HG02610 (cell line): ENCODE measurements around the gene ELL2.
"Not testable (repeated sequence)": the region's sequence is repeated elsewhere in the genome, so short reads cannot be mapped to it uniquely, and the experiment has no call there.

Experiments used
- ATAC-seq: cut with Tn5 transposase; IDR thresholded peaks from one replicate; pipeline ENCODE4 v1.9.1; 2021; ENCODE audit warnings: mild to moderate bottlenecking, moderate library complexity; ENCODE audit not compliant: unreplicated experiment

Gene ELL2

DNA sequence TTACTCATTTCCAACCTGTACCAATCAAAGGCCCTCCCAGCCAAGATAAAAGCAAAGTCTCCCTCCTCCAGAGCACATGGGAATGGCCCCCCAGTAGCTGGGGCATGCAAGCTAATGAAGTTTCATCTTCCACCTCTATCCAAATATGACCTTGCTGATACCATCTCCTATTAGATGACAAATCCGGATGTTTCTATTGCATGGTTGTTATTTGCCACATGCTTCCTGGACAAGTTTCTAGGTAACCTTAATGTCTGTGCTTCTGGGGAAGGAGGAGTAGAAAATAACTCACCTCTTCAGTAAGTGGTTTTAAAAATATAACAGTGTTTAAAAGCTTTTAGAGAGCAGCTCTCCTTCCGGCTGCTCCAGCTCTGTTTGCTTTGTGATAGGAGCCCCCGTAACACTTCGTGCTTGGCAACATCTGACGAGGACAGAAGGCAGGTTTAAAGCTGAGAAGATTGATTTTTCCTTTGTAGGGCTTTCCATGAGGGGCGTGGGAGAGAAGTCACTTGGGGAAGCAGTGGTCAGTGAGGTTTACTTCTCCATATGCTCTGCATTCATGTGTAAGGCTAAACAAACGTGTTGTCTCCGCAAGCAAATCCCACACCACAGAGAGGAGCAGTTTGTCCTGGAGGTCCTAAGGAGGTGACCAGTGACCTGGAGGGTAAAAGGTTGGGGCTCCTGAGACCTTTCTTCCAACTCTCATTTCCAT, 98.8 kb downstream of the ELL2 start:
- no peak for ATAC-seq

DNA sequence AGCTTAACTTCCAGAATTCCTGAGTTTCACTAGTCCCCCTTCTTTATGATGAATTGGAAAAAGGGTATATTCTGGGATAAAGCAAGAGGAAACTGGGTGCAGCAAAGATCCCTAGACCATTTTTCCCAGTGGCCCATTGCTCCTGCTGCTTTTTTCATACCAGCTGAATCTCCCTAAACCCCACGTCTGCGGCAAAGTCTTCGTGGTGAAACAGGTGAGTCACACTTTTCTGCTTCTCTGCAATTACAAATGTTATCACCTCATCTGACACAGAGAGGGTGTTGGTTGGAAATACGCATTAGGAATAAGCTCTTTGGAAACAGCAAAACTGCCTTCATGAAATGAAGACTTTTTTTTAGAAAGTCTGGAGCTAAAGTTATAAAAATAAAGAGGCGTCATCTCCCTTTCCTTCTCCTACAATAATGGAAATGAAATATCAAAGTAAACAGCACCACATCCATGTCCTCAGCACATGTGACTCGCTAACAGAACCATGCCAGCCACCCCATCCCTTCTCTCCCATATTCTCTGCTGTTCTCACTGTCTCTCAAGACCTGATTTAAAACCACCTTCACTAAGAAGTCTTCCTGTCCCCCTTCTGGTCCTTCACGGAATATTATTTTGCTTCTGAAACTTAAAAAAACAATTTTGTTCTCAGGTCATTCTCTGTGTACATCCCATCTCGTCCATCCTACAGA, 99.6 kb downstream of the ELL2 start:
- ATAC-seq, result no peak

DNA sequence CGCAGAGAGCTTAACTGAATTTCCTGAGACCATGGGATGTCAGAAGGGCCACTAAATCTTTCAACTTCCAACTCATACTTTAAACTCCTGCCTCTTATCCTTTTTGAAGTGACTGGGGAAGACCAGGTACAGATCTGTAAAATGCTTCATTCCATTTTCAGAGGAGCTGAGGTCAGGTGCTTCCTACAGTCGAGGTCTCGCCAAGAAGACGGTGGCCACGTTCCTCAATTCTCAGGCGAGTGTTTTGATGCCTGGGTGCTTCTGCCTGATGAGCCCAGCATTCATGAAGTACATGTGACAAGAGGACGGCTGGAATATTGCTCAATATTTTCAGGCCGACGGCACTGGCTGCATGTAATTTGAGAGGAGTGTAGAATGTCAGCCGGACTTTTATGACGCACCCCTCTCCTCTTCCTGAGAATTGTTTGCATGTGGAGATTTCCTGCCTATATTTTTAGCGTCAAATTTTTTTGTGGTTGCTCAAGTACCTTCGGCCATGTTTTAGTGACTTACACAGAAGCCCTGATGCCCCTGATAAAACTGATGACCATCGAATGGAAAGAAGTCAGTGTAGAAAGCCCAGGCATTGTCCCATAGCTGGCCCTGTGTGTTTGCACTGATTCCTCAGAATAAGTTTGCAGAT, 100.3 kb downstream of the ELL2 start:
- ATAC-seq, result no peak

DNA sequence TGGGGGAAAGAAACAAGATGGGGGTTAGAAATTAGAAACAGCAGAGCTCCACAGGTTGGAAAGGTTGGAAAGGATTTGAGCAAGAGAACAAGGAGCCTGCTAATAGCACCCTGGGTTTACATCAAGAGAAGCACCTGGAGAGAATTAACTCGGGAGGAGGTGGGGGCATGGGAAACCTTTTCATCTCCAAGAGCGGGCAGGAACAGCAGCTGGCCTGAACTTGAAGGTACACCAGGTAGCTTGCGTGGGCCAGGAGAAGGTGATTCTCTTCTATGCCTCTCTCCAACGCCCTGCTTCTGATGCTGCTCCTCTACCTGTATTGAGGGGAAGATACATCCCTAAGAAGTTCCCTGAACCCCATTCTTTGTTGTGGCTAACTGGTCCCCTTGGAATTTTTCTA, 102.0 kb downstream of the ELL2 start:
- ATAC-seq, result no peak

DNA sequence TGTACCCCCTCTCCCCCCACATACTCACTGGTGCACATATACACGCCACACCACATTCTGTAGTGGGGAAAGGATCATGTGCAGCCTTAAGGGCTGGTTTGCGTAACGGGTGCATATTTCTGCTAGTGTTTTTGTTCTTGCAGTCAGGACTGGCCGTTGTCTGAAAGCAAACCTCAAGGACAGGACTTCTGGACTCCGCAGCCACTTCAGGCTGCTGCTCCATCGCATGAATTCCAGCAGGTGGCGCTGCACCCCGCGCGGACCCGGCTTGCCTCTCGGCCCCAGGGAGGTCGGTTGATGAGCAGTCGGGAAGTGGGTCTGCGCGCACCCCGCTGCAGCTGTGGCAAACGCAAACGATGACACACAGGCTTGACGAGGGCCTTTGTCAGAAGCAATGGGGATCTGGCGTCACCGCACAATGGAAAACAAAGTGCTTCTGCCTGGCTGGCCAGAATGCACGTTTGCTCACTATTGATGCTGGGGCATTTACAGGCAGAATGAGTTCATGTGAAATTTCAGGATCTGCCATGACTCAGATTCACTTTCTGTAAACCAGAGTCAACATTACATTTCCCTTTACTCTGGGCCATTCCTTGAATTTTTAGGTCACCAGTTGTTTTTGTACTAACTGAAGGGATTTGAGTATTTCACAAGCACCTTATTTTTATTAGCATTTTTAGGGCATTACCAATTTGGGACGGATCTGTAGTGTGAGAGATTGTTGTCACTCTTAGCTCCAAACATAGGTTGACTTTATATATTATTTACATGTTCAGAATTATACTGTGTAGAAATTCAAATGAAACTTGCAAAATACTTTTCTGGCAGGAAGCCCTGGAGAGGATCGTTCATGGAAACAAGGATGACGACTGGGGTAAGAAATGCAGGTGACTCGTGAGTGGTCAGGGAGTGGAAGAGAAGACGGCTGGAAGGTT, 102.7 kb downstream of the ELL2 start:
- peak; percentile 75 for ATAC-seq

DNA sequence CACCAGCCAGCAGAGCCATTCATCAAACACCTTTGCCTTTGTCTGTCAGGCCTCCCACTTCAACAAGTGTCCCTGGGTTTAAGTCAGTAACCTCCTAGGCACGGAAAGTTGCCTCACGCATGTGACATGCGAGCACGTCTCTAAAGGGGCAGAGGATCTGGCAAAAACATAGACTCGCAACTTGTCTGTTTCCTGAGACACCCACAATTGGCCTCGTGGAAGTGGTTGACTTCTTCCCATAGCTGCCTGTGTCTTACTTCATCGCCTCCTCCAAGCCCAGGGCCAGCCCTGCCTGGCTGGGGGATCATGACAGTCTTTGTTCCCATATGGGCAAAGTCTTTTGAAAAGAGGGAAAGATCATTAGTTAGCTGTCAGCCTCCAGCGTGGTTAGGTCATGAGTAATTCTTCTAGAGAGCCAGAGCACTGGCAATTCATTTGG, 103.6 kb downstream of the ELL2 start:
- no peak for ATAC-seq

DNA sequence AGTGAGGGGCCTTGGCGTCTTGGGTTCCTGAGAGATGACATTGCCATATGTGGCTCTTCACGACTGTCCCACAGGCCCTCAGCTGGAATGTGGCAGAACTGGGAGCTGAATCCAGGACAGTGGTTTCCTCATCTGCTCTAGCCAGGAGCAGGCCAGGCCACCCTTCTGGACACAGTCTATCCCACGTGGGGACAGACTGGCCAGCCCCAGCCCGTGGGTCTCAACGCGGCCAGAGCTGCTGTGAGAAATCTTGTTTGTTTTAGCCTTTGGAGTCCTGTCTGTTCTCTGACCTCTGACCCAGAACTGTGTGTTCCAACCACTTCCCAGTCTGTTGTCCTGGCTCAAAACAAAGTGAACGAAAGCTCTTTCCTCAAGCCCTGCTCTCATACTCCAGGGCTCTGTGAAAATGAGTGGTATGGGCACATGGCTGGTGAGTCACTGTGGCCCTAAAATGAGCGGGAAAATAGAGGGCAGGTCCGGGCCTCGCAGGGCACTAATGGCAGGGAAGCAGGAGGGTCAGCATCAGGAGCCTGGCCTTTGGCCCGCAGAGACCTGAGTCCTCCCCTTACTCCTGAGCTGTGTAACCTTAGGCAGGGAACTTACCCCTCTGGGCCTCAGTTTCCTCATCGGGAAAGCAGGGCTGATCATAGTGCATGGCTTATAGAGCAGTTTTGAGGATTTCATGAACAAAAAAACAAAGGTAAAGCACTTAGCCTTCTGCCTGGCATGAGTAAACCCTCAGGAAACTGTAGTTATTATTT, 104.3 kb downstream of the ELL2 start:
- no peak for ATAC-seq

DNA sequence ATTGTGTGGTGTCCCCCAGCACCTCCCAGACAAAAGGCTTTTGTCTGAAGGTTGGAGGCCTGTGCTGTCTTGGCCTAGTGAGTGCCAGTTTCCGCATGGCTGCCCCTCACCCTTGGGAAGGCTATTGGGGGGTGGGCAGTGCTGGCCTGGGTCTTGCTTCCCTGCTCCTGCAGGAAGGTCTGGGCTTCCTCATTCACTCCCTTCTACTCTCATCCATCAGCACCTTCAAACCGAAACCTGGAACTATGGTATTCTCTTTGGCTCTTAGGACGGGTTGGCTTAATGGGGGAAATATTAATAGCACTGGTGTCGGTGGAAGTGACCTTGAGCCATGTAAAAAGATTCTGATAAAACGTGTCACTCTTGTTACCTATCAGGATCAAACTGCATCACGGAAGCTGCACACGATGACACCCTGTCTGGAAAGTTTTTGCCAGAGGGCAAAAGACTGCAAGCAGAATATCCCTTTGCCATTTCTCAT, 105.1 kb downstream of the ELL2 start:
- ATAC-seq, result no peak

DNA sequence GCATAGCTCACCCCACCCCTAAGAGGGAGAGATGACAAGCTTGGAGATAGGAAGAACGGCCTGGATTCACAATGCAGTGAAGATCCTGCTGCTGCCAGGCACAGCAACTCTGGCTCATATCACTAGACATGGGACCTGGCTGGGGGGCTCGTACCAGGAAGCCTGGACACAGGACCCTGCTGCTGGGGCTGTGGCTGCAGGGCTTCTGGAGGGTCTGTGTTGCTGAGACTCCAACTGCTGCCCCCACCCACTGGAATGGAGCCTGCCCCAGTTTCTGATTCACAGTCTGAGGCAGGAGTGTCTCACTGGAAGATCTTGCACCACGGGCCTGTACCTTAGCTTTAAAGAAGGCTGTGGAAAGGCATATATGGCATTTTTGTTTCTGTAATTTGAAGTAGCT, 108.2 kb downstream of the ELL2 start:
- ATAC-seq, result no peak

DNA sequence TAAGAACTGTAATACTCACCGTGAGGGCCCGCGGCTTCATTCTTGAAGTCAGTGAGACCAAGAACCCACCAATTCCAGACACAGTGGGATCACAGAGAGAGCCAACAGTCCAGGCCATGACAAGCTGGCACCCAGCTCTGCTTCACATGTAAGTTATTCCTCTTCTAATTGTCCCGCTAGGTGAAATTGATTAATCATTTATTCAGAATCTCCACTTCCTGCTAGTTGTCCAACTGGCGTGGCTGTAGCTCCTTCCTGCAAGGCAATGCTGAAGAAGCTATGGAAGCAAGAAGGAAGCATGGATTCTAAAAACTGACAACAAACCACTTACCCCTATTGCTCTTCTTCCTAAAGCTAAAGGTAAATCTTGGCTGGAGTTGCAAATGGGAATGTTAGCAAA, 109.1 kb downstream of the ELL2 start:
- ATAC-seq, result no peak

DNA sequence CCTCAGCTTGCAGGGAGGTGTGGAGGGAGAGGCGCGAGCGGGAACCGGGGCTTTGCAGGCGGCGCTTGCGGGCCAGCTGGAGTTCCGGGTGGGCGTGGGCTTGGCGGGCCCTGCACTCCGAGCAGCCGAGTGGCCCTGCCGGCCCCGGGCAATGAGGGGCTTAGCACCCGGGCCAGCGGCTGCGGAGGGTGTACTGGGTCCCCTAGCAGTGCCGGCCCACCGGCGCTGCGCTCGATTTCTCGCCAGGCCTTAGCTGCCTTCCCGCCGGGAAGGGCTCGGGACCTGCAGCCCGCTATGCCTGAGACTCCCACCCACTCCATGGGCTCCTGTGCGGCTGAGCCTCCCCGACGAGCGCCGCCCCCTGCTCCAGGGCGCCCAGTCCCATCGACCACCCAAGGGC, 110.5 kb downstream of the ELL2 start:
- not testable (repeated sequence) for ATAC-seq

DNA sequence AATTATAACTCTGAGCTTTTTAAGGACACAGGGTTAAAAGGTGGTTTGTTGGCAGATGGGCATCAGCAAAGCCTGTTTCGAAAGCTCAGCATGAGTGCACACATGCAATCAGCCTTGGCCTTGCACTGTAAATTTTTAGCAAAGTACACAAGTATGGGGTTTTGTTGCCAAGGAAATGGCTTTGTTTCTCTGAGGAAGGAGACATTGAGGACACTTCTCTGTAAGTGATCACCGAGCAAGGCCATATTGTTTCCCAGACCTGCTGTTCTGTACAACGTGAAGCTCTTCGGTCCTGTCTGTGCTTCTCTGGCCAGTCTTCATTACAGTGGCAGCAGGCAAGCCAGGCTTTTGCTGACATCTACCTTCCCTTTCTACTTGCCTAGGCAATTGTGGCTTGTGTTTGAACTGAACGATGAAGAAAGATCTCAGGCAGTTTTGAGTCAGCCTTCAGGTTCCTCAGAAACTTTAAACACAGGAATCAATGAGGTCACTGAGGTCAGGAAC, 111.2 kb downstream of the ELL2 start:
- no peak for ATAC-seq

DNA sequence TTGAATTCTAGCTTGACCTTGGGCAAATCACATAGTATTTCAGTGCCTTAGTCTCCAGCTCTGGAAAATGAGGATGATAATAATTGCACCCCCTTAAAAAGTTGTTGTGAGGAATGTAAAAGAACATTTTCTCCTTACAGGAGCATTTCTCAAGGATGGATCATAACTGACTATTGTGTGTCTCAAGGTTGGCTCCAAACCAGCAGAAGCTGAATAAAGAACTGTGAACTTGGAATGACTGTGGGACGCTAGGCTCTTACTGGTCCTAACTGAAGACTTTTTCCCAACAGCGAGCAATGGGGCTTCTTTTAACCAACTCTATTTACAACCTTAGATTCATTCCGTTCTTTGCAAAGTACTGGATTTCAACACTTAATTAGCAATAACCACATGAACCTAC, 113.0 kb downstream of the ELL2 start:
- no peak for ATAC-seq

DNA sequence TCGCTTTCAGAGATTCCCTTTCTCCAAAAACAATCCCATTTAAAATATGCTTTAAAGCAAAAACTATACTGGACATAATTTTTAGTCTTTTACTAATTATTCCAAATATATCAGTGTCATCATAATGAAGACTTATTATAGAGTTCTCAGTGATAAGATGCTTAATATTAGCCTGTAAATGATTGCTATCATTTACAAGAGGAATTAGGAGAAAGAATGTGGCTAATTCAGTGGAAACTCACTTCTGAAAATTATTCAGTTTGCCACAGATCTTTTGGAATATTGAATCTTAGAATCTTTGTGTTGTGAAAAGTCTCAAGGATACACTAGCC, 114.4 kb downstream of the ELL2 start:
- ATAC-seq, result no peak

DNA sequence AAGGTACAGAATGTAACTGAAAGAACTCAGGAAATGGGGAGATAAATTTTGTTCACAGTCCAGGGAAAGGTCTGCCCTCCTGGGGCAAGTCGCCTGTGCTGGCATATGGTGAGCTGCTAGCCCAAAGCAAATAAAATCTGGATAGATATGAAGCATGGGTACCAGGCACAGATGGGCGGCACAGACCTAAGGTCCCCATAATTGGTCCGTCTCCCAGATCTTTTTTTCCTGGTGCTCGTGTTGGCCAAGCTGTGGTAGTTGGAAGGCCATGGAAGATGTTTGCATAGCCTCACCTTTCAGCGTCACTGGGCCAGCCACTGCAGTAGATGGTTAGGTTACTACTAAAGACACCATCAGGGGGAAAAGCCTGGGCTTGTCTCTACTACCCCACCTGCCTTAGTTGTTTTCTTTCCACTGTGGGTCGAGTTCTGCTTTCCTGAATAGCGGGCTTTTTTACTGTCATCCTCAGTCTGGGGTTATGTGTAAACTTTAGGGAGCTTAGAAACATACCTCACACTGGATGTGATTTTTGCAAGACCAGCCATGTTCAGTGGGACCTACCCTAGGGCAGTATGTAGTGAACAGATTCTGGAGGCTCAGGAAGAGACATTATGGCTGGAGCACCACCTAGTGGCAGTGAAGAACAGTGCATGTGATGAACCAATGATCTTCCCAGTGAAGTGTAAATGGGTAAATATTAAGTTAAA, 114.9 kb downstream of the ELL2 start:
- ATAC-seq, result peak; percentile 65

DNA sequence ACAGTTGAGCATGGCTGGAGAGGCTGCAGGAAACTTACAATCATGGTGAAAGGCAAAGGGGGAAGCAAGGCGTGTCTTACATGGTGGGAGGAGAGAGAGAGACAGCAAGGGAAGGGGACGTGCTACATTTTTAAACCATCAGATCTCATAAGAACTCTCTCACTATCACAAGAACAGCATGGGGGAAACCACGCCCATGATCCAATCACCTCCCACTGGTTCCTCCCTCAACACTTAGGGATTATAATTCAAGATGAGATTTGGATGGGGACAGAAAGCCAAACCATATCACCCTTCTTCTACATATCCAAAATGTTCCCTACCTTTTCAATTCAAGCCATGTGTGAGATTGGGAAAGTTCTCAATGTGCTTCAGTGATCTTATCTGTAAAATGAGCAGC, 116.3 kb downstream of the ELL2 start:
- no peak for ATAC-seq

DNA sequence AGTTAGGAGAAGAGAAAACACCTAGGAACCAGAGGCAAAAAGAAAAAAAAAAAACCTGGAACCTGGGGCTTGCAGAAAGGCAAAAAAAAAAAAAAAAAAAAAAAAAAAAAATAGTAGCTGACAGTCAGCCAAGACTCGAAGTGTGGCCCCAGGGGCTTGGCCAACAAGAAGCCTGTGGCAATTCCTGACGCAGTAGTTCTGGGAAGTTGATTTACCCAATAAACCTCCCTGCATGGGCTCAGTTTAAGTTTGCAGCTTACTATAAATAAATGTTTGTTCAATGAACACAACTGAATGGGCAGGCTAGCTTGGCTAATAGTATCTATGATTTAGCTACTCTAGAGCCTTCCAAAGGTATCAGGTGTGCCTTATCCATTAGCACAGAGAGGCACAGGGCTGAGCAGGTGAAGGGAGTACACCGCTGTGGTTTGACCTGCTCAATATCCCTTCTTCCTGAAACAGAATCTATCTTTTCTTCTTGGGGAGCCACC, 117.9 kb downstream of the ELL2 start:
- ATAC-seq, result no peak

DNA sequence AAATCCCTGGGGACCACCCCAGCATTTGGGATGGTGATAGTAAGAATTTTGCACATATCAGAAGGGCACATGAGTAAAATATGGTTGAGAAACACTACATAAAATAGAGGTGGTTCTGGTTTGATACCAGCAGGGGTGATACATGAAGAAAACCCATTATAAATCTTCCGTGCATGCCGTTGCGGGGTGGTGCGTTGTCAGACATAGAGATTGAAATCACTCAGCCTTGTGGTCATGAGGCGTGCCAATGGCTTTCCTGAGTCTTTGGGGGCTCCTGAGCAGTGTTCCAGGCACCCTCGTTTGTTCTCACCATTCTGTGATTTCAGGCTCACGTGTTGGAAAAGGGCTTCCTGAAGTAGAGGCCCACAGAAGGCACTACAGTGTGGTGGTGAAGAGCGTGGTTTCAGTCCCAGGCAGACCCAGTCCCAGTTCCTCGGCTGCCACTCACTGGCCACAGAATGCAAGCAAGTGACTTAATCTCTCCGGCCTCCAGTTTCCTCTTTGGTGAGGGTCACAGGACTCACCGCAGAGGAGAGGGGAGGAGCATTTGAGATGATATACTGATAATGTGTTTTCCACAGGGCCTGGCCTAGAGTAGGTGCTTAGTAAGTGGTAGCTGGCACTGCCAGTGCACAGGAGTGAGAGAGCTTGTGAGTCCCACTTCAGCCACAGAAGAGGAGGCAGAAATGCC, 118.7 kb downstream of the ELL2 start:
- peak; percentile 92 for ATAC-seq
